BJ (cell line): ENCODE data around the gene TIMM17B. TPM values are rescaled to one million over a fixed set of nuclear protein-coding genes. Genes with fewer than 3 reads are reported as not detected.

Experiments used
- CTCF ChIA-PET: fragments of 350-600 bp; formaldehyde crosslinking; extraction: SDS; loops from one replicate; lab custom pipeline; 2021; ENCODE audit warnings: antibody characterized with exemption, inconsistent platforms; lab: Yijun Ruan, JAX
- POLR2A ChIA-PET: fragments of 300-600 bp; sonication (Branson Sonifier 250); formaldehyde crosslinking; extraction: SDS; loops from one replicate; lab custom pipeline; 2021; ENCODE audit warnings: antibody characterized with exemption; lab: Charles Lee
- DNase-seq: peaks from one replicate; pipeline ENCODE4 v3.0.0-alpha.2; 2011; ENCODE audit warnings: low read depth
- H3K27me3 ChIP-seq: 2 replicates; pipeline ENCODE4 v1.6.0; 2011; ENCODE audit warnings: low read length; ENCODE audit not compliant: control insufficient read depth, insufficient read depth
- H3K36me3 ChIP-seq: 2 replicates; pipeline ENCODE4 v1.5.1; 2011; ENCODE audit warnings: low read length; ENCODE audit not compliant: control insufficient read depth, insufficient read depth
- H3K4me3 ChIP-seq: 2 replicates; pipeline ENCODE4 v1.5.1; 2011; ENCODE audit warnings: low read depth, mild to moderate bottlenecking, control low read depth, low read length
- polyA plus RNA-seq: library from polyadenylated mRNA; depleted of rRNA; stranded (reverse); fragments of >200 nt; gene quantifications from 2 replicates; pipeline ENCODE4 v1.2.3, GENCODE V29; 2011
- TF ChIP-seq, protein P1 (sequence below): IDR thresholded peaks from 2 replicates; pipeline ENCODE4 v1.5.1; 2011; ENCODE audit warnings: low read depth, mild to moderate bottlenecking, control low read depth, inconsistent platforms, low read length, moderate library complexity; ENCODE audit not compliant: insufficient read depth

Gene TIMM17B
- polyA plus RNA-seq, 1 experiment, result 68.4 TPM

GRCh38 chrX:48924270-48924669, 26.7 kb upstream of the TIMM17B start:
- Histone ChIP-seq H3K36me3 (peaks cover 10% of the 10 kb centered on the region), H3K27me3 (no peaks in the 10 kb centered on the region), H3K4me3 (no peak overlapping the region)
- TF ChIP-seq, protein P1, sequence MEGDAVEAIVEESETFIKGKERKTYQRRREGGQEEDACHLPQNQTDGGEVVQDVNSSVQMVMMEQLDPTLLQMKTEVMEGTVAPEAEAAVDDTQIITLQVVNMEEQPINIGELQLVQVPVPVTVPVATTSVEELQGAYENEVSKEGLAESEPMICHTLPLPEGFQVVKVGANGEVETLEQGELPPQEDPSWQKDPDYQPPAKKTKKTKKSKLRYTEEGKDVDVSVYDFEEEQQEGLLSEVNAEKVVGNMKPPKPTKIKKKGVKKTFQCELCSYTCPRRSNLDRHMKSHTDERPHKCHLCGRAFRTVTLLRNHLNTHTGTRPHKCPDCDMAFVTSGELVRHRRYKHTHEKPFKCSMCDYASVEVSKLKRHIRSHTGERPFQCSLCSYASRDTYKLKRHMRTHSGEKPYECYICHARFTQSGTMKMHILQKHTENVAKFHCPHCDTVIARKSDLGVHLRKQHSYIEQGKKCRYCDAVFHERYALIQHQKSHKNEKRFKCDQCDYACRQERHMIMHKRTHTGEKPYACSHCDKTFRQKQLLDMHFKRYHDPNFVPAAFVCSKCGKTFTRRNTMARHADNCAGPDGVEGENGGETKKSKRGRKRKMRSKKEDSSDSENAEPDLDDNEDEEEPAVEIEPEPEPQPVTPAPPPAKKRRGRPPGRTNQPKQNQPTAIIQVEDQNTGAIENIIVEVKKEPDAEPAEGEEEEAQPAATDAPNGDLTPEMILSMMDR, result no peak
- POLR2A ChIA-PET, result no interaction called here
- no peak for DNase-seq
- CTCF ChIA-PET, result no interaction called here

GRCh38 chrX:48923771-48924170, 26.2 kb upstream of the TIMM17B start:
- POLR2A ChIA-PET, result no interaction called here
- TF ChIP-seq, protein P1, result no peak
- no peaks in the 10 kb centered on the region for H3K27me3 ChIP-seq
- H3K36me3 ChIP-seq, result peaks cover 10% of the 10 kb centered on the region
- no peak for DNase-seq
- CTCF ChIA-PET, result no interaction called here
- no peak overlapping the region for H3K4me3 ChIP-seq

GRCh38 chrX:48920718-48921104, 23.1 kb upstream of the TIMM17B start:
- Histone ChIP-seq H3K27me3 (no peaks in the 10 kb centered on the region), H3K4me3 (no peak overlapping the region), H3K36me3 (peaks cover 10% of the 10 kb centered on the region)
- no peak for DNase-seq
- CTCF ChIA-PET, result interaction anchor here (1.1 kb wide), 1 partner anchor 123 kb away, joined by 3 read pairs; no protein-coding TSS in a partner anchor
- TF ChIP-seq, protein P1, result no peak
- POLR2A ChIA-PET, result no interaction called here

- peaks cover 10% of the 10 kb centered on the region for H3K36me3 ChIP-seq
- ChIA-PET POLR2A (no interaction called here), CTCF (interaction anchor here (1.1 kb wide), 1 partner anchor 124 kb away, joined by 3 read pairs; no protein-coding TSS in a partner anchor)
- H3K27me3 ChIP-seq, result no peaks in the 10 kb centered on the region
- DNase-seq, result no peak
- TF ChIP-seq, protein P1, result no peak
- no peak overlapping the region for H3K4me3 ChIP-seq
These were observed 22.6 kb upstream of the TIMM17B start for GRCh38 chrX:48919947-48920717.

DNA sequence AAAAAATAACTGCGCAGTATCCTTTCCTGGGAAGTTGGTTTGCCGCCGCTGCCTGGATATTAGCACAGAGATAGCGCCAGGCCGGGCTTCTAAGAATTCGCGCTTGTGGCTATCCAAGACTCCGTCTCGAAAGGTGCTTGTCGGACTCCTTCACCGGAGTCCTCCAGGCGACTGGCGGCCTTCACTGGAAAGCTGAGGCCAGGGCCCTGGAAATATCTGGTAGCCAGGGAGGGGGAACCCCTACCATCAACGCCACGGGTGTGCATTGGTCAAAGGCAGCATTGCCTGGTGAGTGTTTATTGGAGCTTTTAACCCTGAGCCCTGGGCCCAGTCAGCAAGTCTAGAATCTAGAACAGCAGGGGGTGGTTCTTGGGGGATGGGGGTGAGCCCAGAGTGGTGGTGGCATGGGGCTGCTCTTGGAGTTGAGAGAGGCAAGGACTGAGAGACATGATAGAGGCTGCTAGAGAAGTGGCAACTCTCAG, 21.8 kb upstream of the TIMM17B start:
- Histone ChIP-seq H3K36me3 (peaks cover 10% of the 10 kb centered on the region), H3K27me3 (no peaks in the 10 kb centered on the region), H3K4me3 (peak overlapping the region; percentile 26)
- ChIA-PET CTCF (no interaction called here), POLR2A (interaction anchor here (0.6 kb wide), 1 partner anchor 33 kb away, joined by 6 read pairs; no protein-coding TSS in a partner anchor)
- no peak for DNase-seq
- TF ChIP-seq, protein P1, result no peak
